HEK293 (cell line): Measurements from ENCODE around the gene CEND1.
A peak's percentile ranks its signal among the peaks of the same experiment; 100 is the strongest.

ENCODE experiments used
- GLI2 ChIP-seq: fragments of 450-650 bp; formaldehyde crosslinking; IDR thresholded peaks from 2 replicates; pipeline ENCODE4; 2017; ENCODE audit warnings: missing biosample characterization, missing genetic modification characterization, low read depth, borderline replicate concordance
- GLI4 ChIP-seq: fragments of 450-650 bp; formaldehyde crosslinking; IDR thresholded peaks from 2 replicates; pipeline ENCODE4 v1.5.1; 2016; ENCODE audit warnings: missing biosample characterization, missing genetic modification characterization
- GLIS1 ChIP-seq: fragments of 450-650 bp; formaldehyde crosslinking; IDR thresholded peaks from 2 replicates; pipeline ENCODE4 v1.5.1; 2016; ENCODE audit warnings: missing biosample characterization, missing genetic modification characterization
- GLIS2 ChIP-seq: fragments of 450-650 bp; formaldehyde crosslinking; IDR thresholded peaks from 2 replicates; pipeline ENCODE4 v1.5.1; 2016; ENCODE audit warnings: missing biosample characterization, missing genetic modification characterization
- HIC1 ChIP-seq: fragments of 450-650 bp; formaldehyde crosslinking; IDR thresholded peaks from 2 replicates; pipeline ENCODE4 v1.5.1; 2016; ENCODE audit warnings: missing biosample characterization, missing genetic modification characterization
- HOXC10 ChIP-seq: sonication (generic); formaldehyde crosslinking; IDR thresholded peaks from 2 replicates; pipeline ENCODE4 v1.8.1; 2023; ENCODE audit warnings: mild to moderate bottlenecking, missing genetic modification reagents
- KLF10 ChIP-seq: fragments of 450-650 bp; IDR thresholded peaks from 2 replicates; pipeline ENCODE4 v1.5.1; 2018; ENCODE audit warnings: missing biosample characterization, mild to moderate bottlenecking, missing genetic modification characterization
- KLF9 ChIP-seq: fragments of 450-650 bp; formaldehyde crosslinking; IDR thresholded peaks from 2 replicates; pipeline ENCODE4 v1.5.1; 2016; ENCODE audit warnings: missing biosample characterization, missing genetic modification characterization, low read depth
- PATZ1 ChIP-seq: fragments of 450-650 bp; formaldehyde crosslinking; IDR thresholded peaks from 2 replicates; pipeline ENCODE4 v1.5.1; 2016; ENCODE audit warnings: missing biosample characterization, missing genetic modification characterization
- PBX3 ChIP-seq: sonication (generic); formaldehyde crosslinking; IDR thresholded peaks from 2 replicates; pipeline ENCODE4 v1.8.1; 2022; ENCODE audit warnings: mild to moderate bottlenecking, moderate library complexity, missing genetic modification reagents
- SCRT2 ChIP-seq: fragments of 450-650 bp; formaldehyde crosslinking; IDR thresholded peaks from 2 replicates; pipeline ENCODE4 v1.5.1; 2016; ENCODE audit warnings: missing biosample characterization, missing genetic modification characterization
- SP3 ChIP-seq: fragments of 450-650 bp; formaldehyde crosslinking; IDR thresholded peaks from 2 replicates; pipeline ENCODE4 v1.5.1; 2016; ENCODE audit warnings: missing biosample characterization, missing genetic modification characterization
- SP7 ChIP-seq: fragments of 450-650 bp; formaldehyde crosslinking; IDR thresholded peaks from 2 replicates; pipeline ENCODE4 v1.5.1; 2016; ENCODE audit warnings: missing biosample characterization, missing genetic modification characterization
- TRIM28 ChIP-seq: IDR thresholded peaks from 2 replicates; pipeline ENCODE4 v1.6.1; 2011; ENCODE audit warnings: low read length, control low read depth, borderline replicate concordance
- ZBTB26 ChIP-seq: fragments of 450-650 bp; formaldehyde crosslinking; optimal IDR thresholded peaks from 2 replicates; pipeline ENCODE3; 2016; ENCODE audit warnings: missing biosample characterization, mild to moderate bottlenecking, missing genetic modification characterization
- ZFHX2 ChIP-seq: fragments of 450-650 bp; formaldehyde crosslinking; conservative IDR thresholded peaks from 2 replicates; pipeline ENCODE4 v1.5.1; 2016; ENCODE audit warnings: missing biosample characterization, missing genetic modification characterization
- ZFP41 ChIP-seq: fragments of 450-650 bp; formaldehyde crosslinking; IDR thresholded peaks from 2 replicates; pipeline ENCODE4 v1.5.1; 2016; ENCODE audit warnings: missing biosample characterization, missing genetic modification characterization, borderline replicate concordance
- ZNF132 ChIP-seq: fragments of 450-650 bp; formaldehyde crosslinking; IDR thresholded peaks from 2 replicates; pipeline ENCODE4 v1.5.1; 2017; ENCODE audit warnings: missing biosample characterization, missing genetic modification characterization, borderline replicate concordance
- ZNF140 ChIP-seq: fragments of 450-650 bp; formaldehyde crosslinking; IDR thresholded peaks from 2 replicates; pipeline ENCODE4 v1.5.1; 2016; ENCODE audit warnings: missing biosample characterization, missing genetic modification characterization
- ZNF169 ChIP-seq: fragments of 450-650 bp; formaldehyde crosslinking; IDR thresholded peaks from 2 replicates; pipeline ENCODE4 v1.5.1; 2016; ENCODE audit warnings: missing biosample characterization, missing genetic modification characterization
- ZNF175 ChIP-seq: fragments of 450-650 bp; formaldehyde crosslinking; IDR thresholded peaks from 2 replicates; pipeline ENCODE4 v1.5.1; 2016; ENCODE audit warnings: missing biosample characterization, missing genetic modification characterization
- ZNF184 ChIP-seq: fragments of 450-650 bp; IDR thresholded peaks from 2 replicates; pipeline ENCODE4 v1.5.1; 2018; ENCODE audit warnings: missing biosample characterization, mild to moderate bottlenecking, missing genetic modification characterization
- ZNF24 ChIP-seq: fragments of 450-650 bp; formaldehyde crosslinking; IDR thresholded peaks from 2 replicates; pipeline ENCODE4 v1.5.1; 2016; ENCODE audit warnings: missing biosample characterization, missing genetic modification characterization
- ZNF266 ChIP-seq: fragments of 450-650 bp; formaldehyde crosslinking; IDR thresholded peaks from 2 replicates; pipeline ENCODE4 v1.5.1; 2016; ENCODE audit warnings: missing biosample characterization, missing genetic modification characterization, low read depth
- ZNF37A ChIP-seq: fragments of 450-650 bp; IDR thresholded peaks from 2 replicates; pipeline ENCODE4 v1.5.1; 2018; ENCODE audit warnings: missing biosample characterization, missing genetic modification characterization
- ZNF416 ChIP-seq: fragments of 450-650 bp; formaldehyde crosslinking; IDR thresholded peaks from 2 replicates; pipeline ENCODE4 v1.5.1; 2016; ENCODE audit warnings: missing biosample characterization, missing genetic modification characterization
- ZNF48 ChIP-seq: fragments of 450-650 bp; formaldehyde crosslinking; IDR thresholded peaks from 2 replicates; pipeline ENCODE4 v1.5.1; 2016; ENCODE audit warnings: missing biosample characterization, missing genetic modification characterization
- ZNF600 ChIP-seq: fragments of 450-650 bp; formaldehyde crosslinking; IDR thresholded peaks from 2 replicates; pipeline ENCODE4 v1.5.1; 2016; ENCODE audit warnings: missing biosample characterization, missing genetic modification characterization
- ZNF629 ChIP-seq: fragments of 450-650 bp; formaldehyde crosslinking; IDR thresholded peaks from 2 replicates; pipeline ENCODE4 v1.5.1; 2017; ENCODE audit warnings: missing biosample characterization, missing genetic modification characterization
- ZNF654 ChIP-seq: fragments of 450-650 bp; formaldehyde crosslinking; IDR thresholded peaks from 2 replicates; pipeline ENCODE4 v1.5.1; 2016; ENCODE audit warnings: low read depth, missing biosample characterization, missing genetic modification characterization
- ZNF664 ChIP-seq: fragments of 450-650 bp; formaldehyde crosslinking; IDR thresholded peaks from 2 replicates; pipeline ENCODE4 v1.5.1; 2016; ENCODE audit warnings: missing biosample characterization, missing genetic modification characterization
- ZNF677 ChIP-seq: fragments of 450-650 bp; IDR thresholded peaks from 2 replicates; pipeline ENCODE4 v1.5.0; 2018; ENCODE audit warnings: missing biosample characterization, mild to moderate bottlenecking, missing genetic modification characterization, moderate library complexity
- ZNF777 ChIP-seq: fragments of 450-650 bp; formaldehyde crosslinking; IDR thresholded peaks from 2 replicates; pipeline ENCODE4 v1.5.1; 2017; ENCODE audit warnings: missing biosample characterization, missing genetic modification characterization, borderline replicate concordance
- ZNF843 ChIP-seq: fragments of 450-650 bp; formaldehyde crosslinking; IDR thresholded peaks from 2 replicates; pipeline ENCODE4 v1.5.1; 2016; ENCODE audit warnings: missing biosample characterization, missing genetic modification characterization
- ZSCAN16 ChIP-seq: fragments of 450-650 bp; formaldehyde crosslinking; IDR thresholded peaks from 2 replicates; pipeline ENCODE4 v1.5.1; 2016; ENCODE audit warnings: missing biosample characterization, missing genetic modification characterization

Gene CEND1

GRCh38 chr11:819129-819931 lies 29.4 kb upstream of the CEND1 start (continued):
- TF ChIP-seq HIC1 (tag by site-specific recombination): peak; percentile 84
- no peak for TF ChIP-seq ZNF629 (tag by site-specific recombination)
- no peak for TF ChIP-seq TRIM28
- no peak for TF ChIP-seq ZNF48 (tag by site-specific recombination)
- TF ChIP-seq SP3 (tag by site-specific recombination): peak; percentile 72
- TF ChIP-seq ZFHX2 (tag by site-specific recombination): peak; percentile 84
- TF ChIP-seq ZNF416 (tag by site-specific recombination): no peak
- peak; percentile 97 for TF ChIP-seq KLF10 (tag by site-specific recombination)
- peak; percentile 88 for TF ChIP-seq GLIS1 (tag by site-specific recombination)
- TF ChIP-seq ZNF777: no peak
- no peak for TF ChIP-seq GLI4 (tag by site-specific recombination)
- no peak for TF ChIP-seq ZNF175 (tag by site-specific recombination)
- no peak for TF ChIP-seq SCRT2 (tag by site-specific recombination)
- TF ChIP-seq ZFP41: no peak
- peak; percentile 37; the same call in 1 of the 2 replicates for TF ChIP-seq PBX3 (CRISPR knock-in tag)
- TF ChIP-seq ZNF677 (tag by site-specific recombination): no peak
- no peak for TF ChIP-seq ZNF24
- no peak for TF ChIP-seq ZNF600
- no peak for TF ChIP-seq ZNF140
- TF ChIP-seq SP7 (tag by site-specific recombination): no peak
- no peak for TF ChIP-seq ZNF654
- no peak for TF ChIP-seq ZNF266 (tag by site-specific recombination)
- peak; percentile 92 for TF ChIP-seq GLIS2
- no peak for TF ChIP-seq GLI2 (tag by site-specific recombination)
- no peak for TF ChIP-seq ZSCAN16 (tag by site-specific recombination)
- 0 out of 2 replicates have a peak, but pooled peaks have one; percentile 77 for TF ChIP-seq HOXC10
- TF ChIP-seq ZNF843 (tag by site-specific recombination): no peak
- TF ChIP-seq KLF9 (tag by site-specific recombination): peak; percentile 73
- peak; percentile 56 for TF ChIP-seq ZBTB26 (tag by site-specific recombination)
- TF ChIP-seq PATZ1: peak; percentile 69
- no peak for TF ChIP-seq ZNF132 (tag by site-specific recombination)
- no peak for TF ChIP-seq ZNF37A (tag by site-specific recombination)
- no peak for TF ChIP-seq ZNF664 (tag by site-specific recombination)
- TF ChIP-seq ZNF169 (tag by site-specific recombination): no peak
- TF ChIP-seq ZNF184 (tag by site-specific recombination): no peak
